KBM-7 (cell line): Measurements from ENCODE around the gene R3HCC1L.
"Not testable (repeated sequence)": the region's sequence is repeated elsewhere in the genome, so short reads cannot be mapped to it uniquely, and the experiment has no call there.

ENCODE experiments used
- DNase-seq: peaks from one replicate; pipeline ENCODE4 v3.0.0-alpha.2; 2015
- in situ Hi-C: fragments of 300-500 bp; cut with MboI; formaldehyde crosslinking; loops from 2 replicates; pipeline ENCODE4 v1.14.3; 2020; ENCODE audit warnings: low sequenced_read_pairs, low pct_unique_long_range_greater_than_20kb, mixed read lengths

Gene R3HCC1L

DNA sequence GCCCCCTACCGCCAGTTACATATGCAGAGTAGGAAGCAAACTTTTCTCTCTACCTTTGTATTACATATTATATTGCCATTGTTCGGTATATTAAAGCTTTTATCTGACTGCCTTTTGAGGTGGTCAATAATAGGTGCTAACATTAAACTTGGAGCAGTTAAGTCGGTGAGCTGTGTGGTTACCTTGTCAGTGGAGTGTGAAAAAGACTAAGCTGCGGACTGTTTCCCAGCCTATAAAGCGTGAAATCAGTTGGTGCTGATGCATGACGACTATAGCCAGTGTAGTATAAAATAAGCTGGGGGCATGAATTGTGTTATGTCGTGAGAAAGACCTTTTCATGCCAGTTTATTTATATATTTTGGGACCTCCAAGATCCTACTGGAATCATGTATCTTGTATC, 33.7 kb downstream of the R3HCC1L start:
- DNase-seq: peak; percentile 48
- in situ Hi-C loops: no loop called here

DNA sequence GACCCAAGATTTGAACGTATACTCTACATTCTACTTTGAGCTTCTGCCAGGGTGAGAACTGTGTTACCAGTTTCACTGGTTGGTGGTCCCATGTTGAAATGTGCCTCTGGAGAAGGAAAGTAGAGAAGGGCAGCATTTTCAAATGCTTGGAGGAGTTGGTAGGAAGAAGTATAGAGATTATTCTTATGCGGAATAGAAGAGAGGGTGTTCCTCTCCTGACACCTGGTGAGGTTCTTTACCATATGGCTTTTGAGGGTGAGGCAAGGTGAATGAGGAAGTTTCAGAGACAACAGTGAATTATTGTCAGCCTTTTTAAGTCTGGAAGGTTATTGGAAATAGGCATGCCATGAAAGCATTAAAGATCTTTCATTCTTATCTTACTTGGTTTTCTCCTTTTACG, 34.3 kb downstream of the R3HCC1L start:
- in situ Hi-C loops: no loop called here
- no peak for DNase-seq

DNA sequence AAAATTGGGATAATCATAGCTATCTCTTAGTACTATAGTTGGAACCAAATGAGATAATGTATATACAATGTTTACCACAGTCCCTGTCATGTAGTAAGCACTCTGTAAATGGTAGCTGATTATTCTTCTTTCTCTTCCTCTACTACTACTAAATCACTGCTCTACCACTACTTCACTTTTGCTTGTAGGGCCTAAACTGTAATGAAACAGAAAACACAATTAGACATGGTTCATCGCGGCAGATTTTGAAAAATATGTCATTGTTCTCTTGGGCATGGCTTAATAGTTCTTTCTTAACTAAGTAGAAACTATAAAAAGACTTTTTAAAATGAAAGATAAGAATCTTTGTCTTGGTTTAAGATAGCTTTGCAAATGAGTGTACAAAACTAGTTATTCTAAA, 34.9 kb downstream of the R3HCC1L start:
- in situ Hi-C loops: no loop called here
- no peak for DNase-seq

DNA sequence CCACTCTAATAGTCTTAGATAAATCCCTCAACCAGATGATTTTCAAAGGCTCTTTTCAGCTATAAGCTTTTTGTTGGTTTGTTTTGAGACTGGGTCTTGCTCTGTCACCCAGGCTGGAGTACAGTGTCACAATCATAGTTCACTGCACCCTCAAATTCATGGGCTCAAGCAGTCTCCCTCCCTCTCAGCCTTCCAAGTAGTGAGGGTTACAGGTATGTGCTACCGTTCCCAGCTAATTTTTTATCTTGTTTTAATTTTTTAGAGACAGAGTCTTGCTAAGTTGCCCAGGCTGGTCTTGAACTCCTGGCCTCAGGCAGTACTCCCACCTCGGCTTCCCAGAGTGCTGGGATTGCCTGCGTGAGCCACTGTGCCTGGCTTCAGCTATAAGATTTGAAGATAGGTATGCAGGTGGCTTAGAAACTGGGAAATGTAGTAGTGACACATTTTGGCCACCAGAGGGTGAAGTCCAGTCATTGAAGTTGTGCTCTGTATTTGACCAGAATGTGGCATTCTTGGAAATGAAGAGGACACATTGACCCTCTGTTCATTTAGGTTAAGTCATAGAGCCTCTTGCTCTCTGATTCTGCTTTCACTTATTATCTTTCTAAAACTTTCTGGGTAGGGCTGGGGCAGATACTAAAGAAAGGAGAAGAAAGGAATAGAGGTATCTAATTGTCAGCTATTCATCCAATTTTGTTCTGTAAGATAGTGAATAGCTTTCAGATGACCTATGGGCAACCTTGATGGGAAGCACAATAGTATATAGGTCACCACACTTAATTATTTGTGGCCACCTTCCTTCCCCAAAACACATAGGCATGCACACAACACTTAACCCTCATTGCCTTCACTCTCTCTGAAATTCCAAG, 36.0 kb downstream of the R3HCC1L start:
- in situ Hi-C loops: no loop called here
- peak; percentile 53 for DNase-seq

DNA sequence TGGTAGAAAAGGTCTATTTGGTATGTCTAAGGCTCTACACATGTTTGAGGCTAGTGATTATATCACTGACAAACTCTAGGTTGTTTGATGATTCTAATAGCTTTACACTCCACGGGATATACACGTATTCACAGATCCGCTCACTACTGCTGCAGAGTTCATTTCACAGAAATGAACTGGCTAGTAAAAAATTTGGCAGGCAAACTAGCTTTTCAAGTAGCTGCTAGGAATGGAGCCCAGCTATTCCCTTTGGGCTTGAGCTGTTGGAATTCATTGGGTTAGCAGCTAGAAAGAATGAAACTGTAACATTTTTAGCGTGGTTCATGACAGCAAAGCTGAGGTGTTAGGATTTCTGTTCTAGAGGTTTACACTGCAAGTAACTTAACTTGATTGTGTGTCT, 37.6 kb downstream of the R3HCC1L start:
- DNase-seq: no peak
- in situ Hi-C loops: no loop called here

DNA sequence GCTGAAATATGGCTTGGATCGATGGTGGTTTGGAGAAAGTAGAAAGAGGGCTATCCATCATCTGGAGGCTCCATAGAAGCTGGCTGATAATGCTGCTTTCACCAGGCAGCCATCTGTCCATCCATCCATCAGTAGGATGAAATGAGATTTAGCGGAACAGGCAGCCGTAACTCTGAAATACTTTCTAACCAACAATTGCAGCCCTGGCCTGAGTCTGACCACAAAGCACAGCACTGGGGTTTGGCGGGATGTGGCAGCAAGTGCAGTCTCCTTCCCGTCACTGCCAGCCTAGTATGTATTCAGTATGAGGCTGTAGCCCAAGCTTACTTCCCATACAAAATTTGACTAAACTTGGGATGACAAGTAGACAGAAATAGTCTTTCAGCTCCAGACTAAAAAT, 38.0 kb downstream of the R3HCC1L start:
- no peak for DNase-seq
- in situ Hi-C loops: no loop called here

DNA sequence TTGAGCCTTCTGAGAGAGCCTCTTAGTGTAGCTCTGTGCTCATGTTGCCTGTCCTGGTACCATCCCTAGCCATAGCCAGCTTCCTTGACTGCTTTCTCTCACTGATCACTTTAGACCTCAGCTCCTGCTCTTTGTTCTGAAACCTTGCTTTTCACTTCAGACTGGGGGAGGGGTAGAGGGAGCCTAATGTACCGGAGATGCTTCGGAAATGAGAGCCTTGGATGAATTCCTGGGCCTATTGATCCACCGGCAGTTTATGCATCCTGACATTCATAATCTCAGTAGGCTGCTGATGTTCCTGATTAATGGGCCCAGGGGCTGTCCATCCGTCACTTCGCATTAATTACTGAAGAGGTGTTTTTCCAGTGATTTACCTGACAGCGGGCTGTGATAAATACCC, 38.8 kb downstream of the R3HCC1L start:
- in situ Hi-C loops: no loop called here
- DNase-seq: no peak

DNA sequence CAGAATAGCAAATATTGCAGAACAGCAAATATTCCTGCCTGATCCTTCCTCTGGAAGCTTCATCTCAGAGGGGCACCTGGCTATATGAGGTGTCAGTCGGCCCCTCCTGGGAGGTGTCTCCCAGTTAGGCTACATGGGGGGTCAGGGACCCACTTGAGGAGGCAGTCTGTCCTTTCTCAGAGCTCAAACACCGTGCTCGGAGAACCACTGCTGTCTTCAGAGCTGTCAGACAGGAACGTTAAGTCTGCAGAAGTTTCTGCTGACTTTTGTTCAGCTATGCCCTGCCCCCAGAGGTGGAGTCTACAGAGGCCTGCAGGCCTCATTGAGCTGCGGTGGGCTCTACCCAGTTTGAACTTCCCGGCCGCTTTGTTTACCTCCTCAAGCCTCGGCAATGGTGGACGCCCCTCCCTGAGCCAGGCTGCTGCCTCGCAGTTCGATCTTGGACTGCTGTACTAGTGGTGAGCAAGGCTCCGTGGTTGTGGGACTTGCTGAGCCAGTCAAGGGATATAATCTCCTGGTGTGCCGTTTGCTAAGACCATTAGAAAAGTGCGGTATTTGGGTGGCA, 48.0 kb downstream of the R3HCC1L start:
- DNase-seq, in situ Hi-C loops: not testable (repeated sequence)

DNA sequence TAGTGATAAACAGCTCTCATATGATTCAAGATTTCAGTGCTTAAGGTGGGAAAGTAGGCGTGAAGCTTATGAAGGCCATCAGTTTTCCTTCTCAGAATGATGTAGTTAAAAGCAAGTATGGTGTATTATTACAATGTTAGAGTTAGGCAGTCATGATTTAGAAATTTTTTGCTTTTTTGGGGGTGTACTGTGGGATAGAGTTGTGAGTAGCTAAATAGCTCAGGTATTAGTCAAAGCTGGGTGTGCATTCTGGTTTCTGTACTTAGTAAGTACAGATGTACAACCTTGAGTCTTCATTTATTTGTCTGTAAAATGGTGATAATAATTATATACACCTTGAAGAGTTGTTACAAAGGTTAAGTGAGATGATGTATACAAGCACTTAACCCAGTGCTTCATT, 52.2 kb downstream of the R3HCC1L start:
- no peak for DNase-seq
- in situ Hi-C loops: no loop called here

DNA sequence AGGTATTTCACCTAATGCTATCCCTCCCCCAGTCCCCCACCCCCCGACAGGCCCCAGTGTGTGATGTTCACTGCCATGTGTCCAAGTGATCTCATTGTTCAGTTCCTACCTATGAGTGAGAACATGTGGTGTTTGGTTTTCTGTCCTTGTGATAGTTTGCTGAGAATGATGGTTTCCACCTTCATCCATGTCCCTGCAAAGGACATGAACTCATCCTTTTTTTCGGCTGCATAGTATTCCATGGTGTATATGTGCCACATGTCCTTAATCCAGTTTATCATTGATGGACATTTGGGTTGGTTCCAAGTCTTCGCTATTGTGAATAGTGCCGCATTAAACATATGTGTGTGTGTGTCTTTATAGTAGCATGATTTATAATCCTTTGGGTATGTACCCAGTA, 56.3 kb downstream of the R3HCC1L start:
- in situ Hi-C loops, DNase-seq: not testable (repeated sequence)

DNA sequence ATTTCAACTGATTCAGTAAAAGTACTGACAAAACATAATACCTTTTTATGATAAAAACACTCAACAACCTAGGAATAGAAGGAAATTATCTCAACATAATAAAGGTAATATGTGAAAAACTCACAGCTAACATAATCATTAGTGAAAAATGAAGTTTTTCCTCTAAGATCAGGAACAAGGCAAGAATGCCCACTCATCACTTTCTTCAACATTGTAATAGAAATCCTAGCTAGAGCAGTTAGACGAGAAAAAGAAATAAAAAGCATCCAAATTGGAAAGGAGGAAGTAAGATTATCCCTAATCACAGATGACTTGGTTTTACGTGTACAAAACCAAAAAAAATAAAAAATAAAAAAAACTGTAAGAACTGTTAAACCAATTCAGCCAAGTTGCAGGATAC, 58.6 kb downstream of the R3HCC1L start:
- DNase-seq: no peak
- in situ Hi-C loops: no loop called here

DNA sequence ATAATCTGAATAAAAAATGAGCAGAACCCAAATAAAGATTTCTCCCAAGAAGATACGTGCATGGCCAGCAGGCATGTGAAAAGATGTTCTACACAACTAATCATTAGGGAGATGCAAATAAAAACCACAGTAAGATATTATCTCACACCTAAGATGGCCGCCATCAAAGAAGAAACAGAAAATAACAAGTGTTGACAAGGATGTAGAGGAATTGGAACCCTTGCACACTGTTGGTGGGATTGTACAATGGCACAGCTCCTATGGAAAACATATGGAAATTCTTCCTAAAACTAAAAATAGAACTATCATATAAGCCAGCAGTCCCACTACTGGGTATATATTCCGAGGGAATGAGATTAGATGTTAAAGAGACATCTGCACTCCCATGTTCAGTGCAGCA, 60.2 kb downstream of the R3HCC1L start:
- in situ Hi-C loops: no loop called here
- DNase-seq: no peak

DNA sequence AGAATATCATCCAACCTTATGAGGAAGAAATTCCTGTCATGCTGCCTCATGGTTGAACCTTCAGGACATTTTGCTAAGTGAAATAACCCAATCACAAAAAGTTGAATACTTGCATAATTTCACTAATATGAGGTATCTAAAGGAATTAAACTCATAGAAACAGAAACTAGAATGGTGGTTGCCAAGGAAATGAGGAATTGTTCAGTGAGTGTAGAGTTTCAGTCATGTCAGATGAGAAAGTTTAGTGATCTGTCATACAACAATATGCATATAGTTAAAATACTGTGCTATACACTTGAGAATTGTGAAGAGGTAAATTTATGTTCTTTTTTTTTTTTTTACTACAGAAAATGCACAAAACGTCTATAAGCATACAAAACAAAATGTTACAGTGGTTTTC, 60.7 kb downstream of the R3HCC1L start:
- DNase-seq: no peak
- in situ Hi-C loops: no loop called here

DNA sequence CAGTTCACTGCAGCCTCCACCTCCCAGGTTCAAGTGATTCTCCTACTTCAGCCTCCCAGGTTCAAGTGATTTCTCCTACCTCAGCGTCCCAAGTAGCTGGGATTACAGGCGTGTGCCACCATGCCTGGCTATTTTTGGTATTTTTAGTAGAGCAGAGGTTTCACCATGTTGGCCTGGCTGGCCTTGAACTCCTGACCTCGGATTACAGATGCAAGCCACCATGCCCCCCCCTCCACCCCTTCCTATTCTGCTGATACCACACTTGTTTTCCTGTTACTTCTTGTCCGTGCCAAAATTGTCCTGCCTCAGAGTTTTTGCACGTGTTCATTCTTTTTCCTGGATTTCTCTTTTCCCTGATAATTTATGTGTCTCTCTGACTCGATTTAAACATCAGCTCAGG, 62.5 kb downstream of the R3HCC1L start:
- in situ Hi-C loops: no loop called here
- no peak for DNase-seq

DNA sequence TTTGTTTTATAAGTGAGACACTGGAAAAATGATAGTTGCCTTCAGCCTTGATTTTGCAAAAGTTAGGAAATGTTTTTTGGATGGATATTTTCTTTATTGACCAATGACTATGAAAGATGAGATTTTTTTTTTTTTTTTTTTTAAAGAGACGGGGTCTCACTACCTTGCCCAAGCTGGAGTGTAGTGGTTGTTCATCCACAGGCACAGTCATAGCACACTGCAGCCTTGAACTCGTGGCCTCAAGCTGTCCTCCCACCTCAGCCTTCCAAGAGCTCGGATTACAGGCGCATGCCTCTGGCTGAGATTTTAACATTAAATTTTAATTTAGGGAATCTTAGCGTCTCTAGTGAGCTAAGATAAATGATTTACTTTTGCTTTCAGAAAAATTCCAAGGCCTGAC, 67.3 kb downstream of the R3HCC1L start:
- in situ Hi-C loops: no loop called here
- DNase-seq: no peak

DNA sequence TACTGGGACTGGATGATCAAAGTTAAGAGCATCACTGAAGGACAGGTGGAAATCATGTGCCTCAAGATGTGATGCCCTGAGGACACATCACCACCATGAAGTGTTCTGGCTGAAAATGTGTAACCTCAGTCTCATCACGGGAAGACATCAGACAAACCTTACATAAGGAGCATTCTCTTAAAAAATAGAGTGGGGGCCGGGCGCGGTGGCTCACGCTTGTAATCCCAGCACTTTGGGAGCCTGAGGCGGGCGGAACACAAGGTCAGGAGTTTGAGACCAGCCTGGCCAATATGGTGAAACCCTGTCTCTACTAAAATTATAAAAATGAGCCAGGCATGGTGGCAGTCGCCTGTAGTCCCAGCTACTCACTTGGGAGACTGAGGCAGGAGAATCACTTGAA, 67.9 kb downstream of the R3HCC1L start:
- in situ Hi-C loops: no loop called here
- no peak for DNase-seq

DNA sequence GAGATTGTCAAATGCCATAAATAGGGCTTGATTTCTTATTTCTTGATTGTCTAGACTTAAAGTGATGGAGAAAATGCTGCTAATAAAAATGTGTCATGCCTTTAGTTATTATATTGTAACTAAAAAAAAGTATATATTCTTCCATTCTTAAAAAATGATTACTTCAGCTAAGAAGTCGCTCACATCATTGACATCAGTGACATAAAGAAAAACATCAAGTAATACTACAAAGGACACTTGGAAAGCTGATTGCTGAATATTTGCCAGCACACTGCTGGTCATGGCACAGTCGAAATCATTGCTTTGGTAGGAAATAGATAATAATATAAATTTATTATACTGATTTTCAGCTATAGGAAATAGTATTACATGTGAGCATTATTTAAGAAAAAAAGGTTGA, 70.9 kb downstream of the R3HCC1L start:
- in situ Hi-C loops: no loop called here
- no peak for DNase-seq

DNA sequence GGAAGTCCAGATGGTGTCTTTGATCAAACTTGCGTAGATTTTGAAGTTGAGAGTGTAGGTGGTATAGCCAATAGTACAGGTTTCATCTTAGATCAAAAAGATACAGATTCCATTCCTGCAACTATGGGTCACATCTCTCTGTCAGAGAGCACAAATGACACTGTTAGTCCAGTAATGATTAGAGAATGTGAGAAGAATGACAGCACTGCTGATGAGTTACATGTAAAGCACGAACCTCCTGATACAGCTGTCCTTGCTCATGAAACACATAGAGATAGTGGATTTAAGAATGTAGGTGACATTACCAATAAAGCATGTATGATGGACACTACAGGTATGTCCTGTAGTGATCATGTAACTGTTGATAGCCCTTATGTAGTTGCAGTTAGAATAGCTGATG, 74.5 kb downstream of the R3HCC1L start:
- in situ Hi-C loops: no loop called here
- no peak for DNase-seq

DNA sequence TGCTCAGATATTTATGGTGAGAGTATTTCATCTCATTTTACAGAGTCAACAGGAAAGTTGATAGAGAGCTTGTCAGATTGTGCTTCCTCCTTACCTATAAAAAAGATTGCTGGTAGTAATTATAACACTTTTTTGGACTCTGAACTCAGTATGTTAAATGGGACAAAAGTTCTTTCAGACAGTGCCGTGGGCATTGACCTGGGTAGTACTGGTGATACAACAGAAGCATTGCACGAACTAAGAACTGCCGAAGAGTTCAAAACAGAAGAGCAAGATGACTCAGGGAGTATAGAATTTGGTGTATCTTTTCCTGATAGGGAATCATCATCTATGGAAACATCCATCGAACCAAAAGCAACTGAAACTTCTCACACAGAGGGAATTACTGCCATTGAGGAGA, 75.0 kb downstream of the R3HCC1L start:
- in situ Hi-C loops: no loop called here
- no peak for DNase-seq

DNA sequence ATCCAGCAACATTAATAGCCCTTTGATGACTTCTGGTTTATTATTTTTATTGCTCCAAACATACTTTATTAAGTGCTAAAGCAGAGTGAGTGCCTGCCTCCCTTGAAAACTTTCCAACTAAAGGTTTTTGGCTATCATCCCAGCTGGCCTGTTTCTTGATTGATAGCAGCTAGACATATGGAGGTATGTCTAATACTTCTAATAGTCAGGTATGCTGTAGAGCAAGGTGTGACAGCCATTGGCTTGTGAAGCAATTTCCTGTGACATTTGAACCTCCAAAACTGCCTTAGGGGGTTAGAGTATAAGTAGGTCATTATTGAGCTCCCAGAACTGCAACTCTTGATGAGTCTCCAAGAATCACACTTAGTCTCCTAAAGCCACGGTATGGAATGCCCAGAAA, 77.7 kb downstream of the R3HCC1L start:
- in situ Hi-C loops: no loop called here
- no peak for DNase-seq

DNA sequence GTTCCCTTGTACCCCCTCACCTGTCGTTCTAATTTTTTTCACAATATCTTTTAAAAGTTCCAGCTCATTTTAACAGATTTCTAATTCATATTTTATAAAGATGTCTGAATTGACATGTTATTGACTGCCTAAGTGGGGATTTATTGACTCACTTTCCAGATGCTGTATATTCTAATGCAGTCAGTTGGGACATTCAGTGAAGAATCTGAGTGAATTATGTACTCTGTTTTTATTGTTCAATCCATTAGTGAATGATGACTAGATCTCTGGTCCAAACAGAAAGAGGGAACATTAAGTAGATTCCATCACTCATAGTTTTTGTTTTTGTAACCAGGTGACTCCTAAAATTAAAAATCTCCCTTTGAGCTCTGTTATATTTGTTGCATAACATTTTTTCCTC, 79.3 kb downstream of the R3HCC1L start:
- DNase-seq: no peak
- in situ Hi-C loops: no loop called here
